ENCODE measurements around the gene CA11. TPM values are rescaled to one million over a fixed set of nuclear protein-coding genes. Genes with fewer than 3 reads are reported as not detected.
A peak's percentile ranks its signal among the peaks of the same experiment; 100 is the strongest.

The CA11 gene
- total RNA-seq, 4 donors from 2014 or later: 1.4 to 2.5 TPM; not detected in 2

DNA sequence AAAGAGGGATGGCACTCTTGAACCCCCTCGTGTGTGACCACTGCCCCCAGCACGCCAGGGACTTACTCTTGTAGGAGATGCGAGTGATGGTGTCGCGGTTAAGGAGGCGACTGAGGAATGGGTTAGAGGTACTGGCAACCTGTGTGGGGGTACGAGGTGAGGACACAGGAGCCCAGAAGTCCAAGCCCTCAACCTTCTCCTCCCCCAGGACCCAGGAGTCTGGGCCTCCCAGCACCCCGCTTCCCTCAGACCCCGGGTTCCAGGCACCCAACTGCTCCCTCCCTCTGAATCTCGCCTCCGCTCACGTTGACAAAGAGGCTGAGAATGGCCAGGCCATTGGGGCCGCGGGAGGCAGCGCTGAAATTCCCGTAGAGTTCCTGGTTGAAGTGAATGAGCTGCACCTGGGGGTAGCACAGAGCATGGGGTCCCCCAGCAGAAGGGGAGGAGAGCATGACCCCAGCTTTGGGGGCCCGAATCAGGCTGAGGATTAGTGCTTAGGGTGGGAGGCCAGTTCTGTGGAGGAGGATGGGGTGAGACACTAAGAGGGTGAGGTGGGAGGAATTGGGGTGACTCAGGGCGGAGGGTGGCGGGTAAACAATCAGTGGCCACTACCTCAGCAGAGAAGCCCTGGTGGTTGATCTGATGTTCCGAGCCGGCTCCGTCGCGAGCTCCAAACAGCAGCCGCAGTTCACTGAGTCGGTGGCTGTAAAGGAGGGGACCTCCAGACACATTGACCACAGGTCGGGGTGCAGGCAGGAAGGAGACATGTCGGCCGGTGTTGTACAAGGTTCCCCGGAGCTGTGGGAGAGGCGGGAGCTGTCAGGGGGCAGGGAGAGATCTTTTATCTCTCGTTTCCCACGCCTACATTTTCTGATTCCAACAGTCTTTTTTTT, 6.3 kb downstream of the CA11 start:
- WGBS, 2 donors (ENCODE audit: low coverage in 1 of 2): 80 to 83% methylated on average over 7 to 33 of the region's 33 CpGs
- Histone ChIP-seq H3K36me3 (no peaks in the 10 kb centered on the region), H3K4me3 (no peak overlapping the region), H3K27ac (no peak overlapping the region), H3K27me3 (no peaks in the 10 kb centered on the region), H3K9me3 (no peaks in the 10 kb centered on the region), H3K4me1 (peaks cover 10 to 33% (median 22%) of the 10 kb centered on the region in 4 donors)
- TF ChIP-seq, protein P1, sequence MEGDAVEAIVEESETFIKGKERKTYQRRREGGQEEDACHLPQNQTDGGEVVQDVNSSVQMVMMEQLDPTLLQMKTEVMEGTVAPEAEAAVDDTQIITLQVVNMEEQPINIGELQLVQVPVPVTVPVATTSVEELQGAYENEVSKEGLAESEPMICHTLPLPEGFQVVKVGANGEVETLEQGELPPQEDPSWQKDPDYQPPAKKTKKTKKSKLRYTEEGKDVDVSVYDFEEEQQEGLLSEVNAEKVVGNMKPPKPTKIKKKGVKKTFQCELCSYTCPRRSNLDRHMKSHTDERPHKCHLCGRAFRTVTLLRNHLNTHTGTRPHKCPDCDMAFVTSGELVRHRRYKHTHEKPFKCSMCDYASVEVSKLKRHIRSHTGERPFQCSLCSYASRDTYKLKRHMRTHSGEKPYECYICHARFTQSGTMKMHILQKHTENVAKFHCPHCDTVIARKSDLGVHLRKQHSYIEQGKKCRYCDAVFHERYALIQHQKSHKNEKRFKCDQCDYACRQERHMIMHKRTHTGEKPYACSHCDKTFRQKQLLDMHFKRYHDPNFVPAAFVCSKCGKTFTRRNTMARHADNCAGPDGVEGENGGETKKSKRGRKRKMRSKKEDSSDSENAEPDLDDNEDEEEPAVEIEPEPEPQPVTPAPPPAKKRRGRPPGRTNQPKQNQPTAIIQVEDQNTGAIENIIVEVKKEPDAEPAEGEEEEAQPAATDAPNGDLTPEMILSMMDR (IDR thresholded peaks at IDR 0.05): no peak
- TF ChIP-seq POLR2A (IDR thresholded peaks at IDR 0.05) (no peak), POLR2AphosphoS5 (IDR thresholded peaks at IDR 0.05) (no peak), EP300 (IDR thresholded peaks at IDR 0.05; ENCODE audit: low read depth) (no peak)
- intact Hi-C loops (cut with DNase I; ENCODE audit: low total_unique reads) (no loop called here), in situ Hi-C loops (cut with MboI; ENCODE audit: low pct_ligation_motif_present in 1 of 4, low pct_unique_long_range_greater_than_20kb in 1 of 4, low sequenced_read_pairs in 3 of 4) (loop anchor here in 1 of 4 donors (10.0 kb wide), 1 partner anchor 105 kb away; the partner anchor contains the start of genes IZUMO1 and RASIP1)
- no peak for DNase-seq

DNA sequence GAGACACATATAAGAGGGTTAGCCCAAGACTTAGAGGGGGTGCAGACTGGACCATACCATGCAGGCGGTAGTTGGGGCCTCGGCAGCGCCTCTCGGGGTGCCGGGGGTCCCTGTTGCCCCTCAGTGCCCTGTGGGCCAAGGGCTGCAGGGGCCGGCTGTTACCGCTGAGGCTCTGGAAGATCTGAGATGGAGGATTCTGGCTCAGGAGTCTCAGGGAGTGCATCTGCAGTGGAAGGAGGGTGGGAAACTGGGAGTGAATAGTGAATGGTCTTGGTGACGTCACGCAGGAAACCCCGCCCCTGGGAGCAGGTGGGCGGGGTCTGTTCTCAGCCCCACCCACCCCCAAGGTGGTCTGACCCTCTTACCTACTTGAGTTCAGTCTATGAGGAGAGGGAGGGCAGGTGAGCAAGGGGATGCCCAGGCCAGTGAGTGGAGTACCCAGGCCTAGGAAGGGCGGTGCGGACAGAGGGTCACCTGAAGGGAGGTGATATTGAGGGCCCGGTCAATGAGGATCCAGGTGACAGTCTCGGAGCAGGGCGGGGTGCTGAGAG, 7.1 kb downstream of the CA11 start:
- in situ Hi-C loops (cut with MboI; ENCODE audit: low pct_ligation_motif_present in 1 of 4, low pct_unique_long_range_greater_than_20kb in 1 of 4, low sequenced_read_pairs in 3 of 4) (no loop called here), intact Hi-C loops (cut with DNase I; ENCODE audit: low total_unique reads) (no loop called here)
- peak; percentile 24 for DNase-seq
- Histone ChIP-seq H3K9me3 (no peaks in the 10 kb centered on the region), H3K36me3 (no peaks in the 10 kb centered on the region), H3K4me3 (peak overlapping the region in 1 of 4 donors; percentile 85), H3K27me3 (no peaks in the 10 kb centered on the region), H3K4me1 (peaks cover 15 to 40% (median 27%) of the 10 kb centered on the region in 4 donors), H3K27ac (peak overlapping the region; percentile 94 to 98 (median 97))
- 76% methylated on average over 16 of the region's 16 CpGs; no CpG with 5 or more reads in 1 of the 2 donors for WGBS, 2 donors (ENCODE audit: low coverage in 1 of 2)
- TF ChIP-seq EP300 (IDR thresholded peaks at IDR 0.05; ENCODE audit: low read depth) (no peak), POLR2AphosphoS5 (IDR thresholded peaks at IDR 0.05) (no peak), POLR2A (IDR thresholded peaks at IDR 0.05) (no peak)
- TF ChIP-seq, protein P1 (IDR thresholded peaks at IDR 0.05): no peak

DNA sequence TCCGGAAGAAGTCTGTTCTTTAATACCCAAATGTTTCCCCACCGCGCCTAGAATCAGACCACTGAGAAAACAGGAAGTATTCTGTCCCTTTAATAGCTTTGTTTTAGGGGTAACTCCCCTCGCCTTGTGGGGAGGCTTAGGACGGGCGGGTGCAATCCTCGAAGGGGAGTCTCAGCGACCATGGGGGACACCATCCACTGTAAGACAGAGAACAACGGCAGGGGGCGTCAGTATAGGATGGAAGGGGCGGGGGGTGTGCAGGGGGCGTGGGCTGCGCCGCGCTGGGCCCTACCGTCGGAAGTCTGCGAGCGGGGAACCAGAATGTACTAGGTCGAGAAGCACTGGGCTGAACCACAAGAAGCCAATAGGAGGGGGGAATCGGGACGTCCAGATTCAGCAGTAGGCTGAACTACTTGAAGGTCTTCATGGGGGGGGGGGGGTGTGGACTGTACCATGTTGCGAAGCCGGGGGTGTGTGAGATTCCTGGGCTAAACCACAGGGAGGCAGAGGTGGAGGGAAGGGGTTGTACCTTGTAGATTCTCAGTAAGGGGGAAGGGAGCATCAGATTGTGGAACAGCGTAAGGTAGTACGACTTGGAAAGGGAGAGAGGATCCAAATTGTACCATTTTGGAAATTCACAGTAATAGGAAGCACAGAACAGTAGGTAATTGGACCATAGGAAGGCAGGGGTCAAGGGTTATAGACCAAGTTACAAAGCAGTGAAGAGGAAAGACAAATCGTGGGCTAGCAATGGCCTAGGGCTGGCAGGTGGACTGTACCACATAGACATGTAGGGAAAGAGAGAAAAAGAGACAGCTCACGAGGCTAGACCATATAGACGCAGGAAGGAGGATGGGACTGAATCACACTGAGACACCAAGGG, 7.8 kb downstream of the CA11 start:
- intact Hi-C loops (cut with DNase I; ENCODE audit: low total_unique reads): no loop called here
- in situ Hi-C loops (cut with MboI; ENCODE audit: low pct_ligation_motif_present in 1 of 4, low pct_unique_long_range_greater_than_20kb in 1 of 4, low sequenced_read_pairs in 3 of 4): no loop called here
- no peaks in the 10 kb centered on the region for H3K36me3 ChIP-seq
- H3K27ac ChIP-seq: peak overlapping the region; percentile 94 to 98 (median 97)
- peak overlapping the region; percentile 11 to 85 (median 74) for H3K4me3 ChIP-seq
- WGBS, 2 donors (ENCODE audit: low coverage in 1 of 2): 4 to 7% methylated on average over 4 to 29 of the region's 29 CpGs
- H3K9me3 ChIP-seq: no peaks in the 10 kb centered on the region
- peak; percentile 80 for TF ChIP-seq POLR2A (IDR thresholded peaks at IDR 0.05)
- peak in 2 of 3 donors; percentile 76 to 84 for TF ChIP-seq POLR2AphosphoS5 (IDR thresholded peaks at IDR 0.05)
- no peak for TF ChIP-seq EP300 (IDR thresholded peaks at IDR 0.05; ENCODE audit: low read depth)
- TF ChIP-seq, protein P1 (IDR thresholded peaks at IDR 0.05): peak in 1 of 5 experiments; percentile 11
- peak; percentile 88 for DNase-seq
- H3K4me1 ChIP-seq: peaks cover 22 to 47% (median 34%) of the 10 kb centered on the region in 4 donors
- H3K27me3 ChIP-seq: no peaks in the 10 kb centered on the region

Measured in transverse colon (tissue), 4 donors.